GM19467 (cell line): Measurements from ENCODE around the gene TK1.

ENCODE experiments used
- ATAC-seq: cut with Tn5 transposase; IDR thresholded peaks from one replicate; pipeline ENCODE4 v1.9.1; 2021; ENCODE audit warnings: mild to moderate bottlenecking, moderate library complexity; ENCODE audit not compliant: unreplicated experiment

TK1 gene

DNA sequence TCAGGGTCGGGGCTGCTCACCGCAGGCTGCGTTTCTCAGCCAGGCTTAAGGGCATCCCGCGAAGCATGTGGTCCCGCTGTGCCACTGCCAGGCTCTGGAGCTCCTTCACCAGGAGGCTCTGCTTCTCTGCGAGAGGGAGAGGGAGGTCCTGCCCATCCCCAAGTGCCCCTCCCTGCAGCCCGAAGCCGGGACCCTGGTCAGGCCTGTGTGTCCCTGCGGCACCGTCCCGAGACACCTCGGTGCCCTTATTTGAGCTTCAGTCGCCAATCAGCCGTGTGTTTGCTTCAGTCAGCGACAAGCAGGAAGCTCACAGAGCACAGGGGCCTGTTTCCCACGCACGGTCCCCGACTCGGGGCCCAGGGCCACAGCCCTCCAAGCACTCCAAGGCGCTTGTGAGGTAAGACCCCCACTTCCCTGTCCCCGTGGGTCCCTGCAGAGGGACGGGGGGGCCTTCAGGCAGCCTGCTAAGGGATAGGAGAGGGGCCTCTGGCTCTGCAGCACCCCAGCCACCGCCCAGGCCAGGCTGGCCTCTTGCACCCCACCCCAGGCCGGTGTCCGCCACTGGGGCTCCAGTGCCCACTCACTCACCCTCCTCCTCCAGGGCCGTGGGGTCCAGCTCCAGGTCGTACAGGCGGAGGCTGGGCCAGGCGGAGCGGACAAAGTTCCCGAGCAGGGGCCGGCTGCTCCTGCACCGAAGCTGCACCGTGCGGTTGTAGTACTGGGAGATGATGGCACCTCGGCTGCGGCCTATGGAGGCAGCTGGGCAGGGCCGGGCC is 61.5 kb downstream of the TK1 start:
- ATAC-seq, result no peak

DNA sequence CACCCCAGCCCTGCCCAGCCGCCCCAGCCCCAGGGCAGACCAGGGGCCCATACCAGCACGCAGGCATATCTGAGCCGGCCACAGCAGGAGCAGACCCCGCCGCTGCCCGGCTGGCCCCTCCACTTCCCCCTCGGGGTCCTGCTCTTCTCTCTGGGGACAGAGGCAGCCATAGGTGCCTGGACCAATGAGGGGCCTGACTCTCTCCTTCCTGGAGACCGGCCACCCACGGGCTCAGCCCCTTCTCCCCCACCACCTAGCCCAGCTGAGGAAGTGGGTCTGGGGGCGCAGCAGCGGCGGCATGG is 62.1 kb downstream of the TK1 start:
- no peak for ATAC-seq
